Chondrocyte (in vitro differentiated cells): Measurements from ENCODE around the gene LRMDA. TPM values are rescaled to one million over a fixed set of nuclear protein-coding genes. Genes with fewer than 3 reads are reported as not detected.

Source experiments
- DNase-seq: peaks from one replicate; pipeline ENCODE4 v3.0.0; 2021; ENCODE audit warnings: mixed read lengths, low spot score
- H3K27ac Mint-ChIP-seq: one replicate; pipeline ENCODE4 v1.8.0; 2021; ENCODE audit warnings: mild to moderate bottlenecking, moderate library complexity, mixed read lengths; ENCODE audit not compliant: unreplicated experiment
- H3K27me3 Mint-ChIP-seq: 2 replicates; pipeline ENCODE4 v1.8.0; 2021; ENCODE audit warnings: low read depth, mixed read lengths
- H3K36me3 Mint-ChIP-seq: 2 replicates; pipeline ENCODE4 v1.8.0; 2021; ENCODE audit warnings: low read depth, mixed read lengths
- H3K4me1 Mint-ChIP-seq: 2 replicates; pipeline ENCODE4 v1.8.0; 2021; ENCODE audit warnings: low read depth, mild to moderate bottlenecking, mixed read lengths
- H3K4me3 Mint-ChIP-seq: one replicate; pipeline ENCODE4 v1.8.0; 2021; ENCODE audit warnings: mild to moderate bottlenecking, moderate library complexity, mixed read lengths; ENCODE audit not compliant: unreplicated experiment
- H3K9me3 Mint-ChIP-seq: 2 replicates; pipeline ENCODE4 v1.8.0; 2021; ENCODE audit warnings: low read depth, mixed read lengths
- CTCF ChIP-seq: fragments of 200-600 bp; sonication (generic); IDR thresholded peaks from 2 replicates; pipeline ENCODE4 v1.5.0; 2021; ENCODE audit warnings: antibody characterized with exemption, mild to moderate bottlenecking, moderate library complexity
- total RNA-seq: library from RNA; stranded (reverse); gene quantifications from 3 replicates; pipeline ENCODE4 v1.2.1, GENCODE V29; 2021

LRMDA gene
- total RNA-seq, 1 donor from 2014 or later = 2.8 TPM

- H3K4me3 Mint-ChIP-seq = no peak overlapping the region
Observed at GRCh38 chr10:75751232-75751631, 319.8 kb downstream of the LRMDA start.

GRCh38 chr10:75753621-75754020, 322.2 kb downstream of the LRMDA start:
- Mint-ChIP-seq H3K4me1 (peaks cover 6% of the 10 kb centered on the region), H3K36me3 (peaks cover 2% of the 10 kb centered on the region), H3K27me3 (peaks cover 14% of the 10 kb centered on the region), H3K4me3 (no peak overlapping the region), H3K9me3 (no peaks in the 10 kb centered on the region), H3K27ac (peak overlapping the region; percentile 24)
- TF ChIP-seq CTCF = no peak
- no peak for DNase-seq

More at GRCh38 chr10:75751232-75751631, 319.8 kb downstream of the LRMDA start:
- no peak for DNase-seq
- TF ChIP-seq CTCF = no peak
- Mint-ChIP-seq H3K4me1 (peaks cover 6% of the 10 kb centered on the region), H3K27ac (no peak overlapping the region), H3K9me3 (no peaks in the 10 kb centered on the region), H3K27me3 (peaks cover 8% of the 10 kb centered on the region), H3K36me3 (peaks cover 2% of the 10 kb centered on the region)

- Mint-ChIP-seq H3K36me3 (peaks cover 2% of the 10 kb centered on the region), H3K9me3 (no peaks in the 10 kb centered on the region), H3K27ac (no peak overlapping the region), H3K4me1 (peaks cover 6% of the 10 kb centered on the region), H3K27me3 (peaks cover 16% of the 10 kb centered on the region), H3K4me3 (no peak overlapping the region)
- no peak for TF ChIP-seq CTCF
- no peak for DNase-seq
Observed at GRCh38 chr10:75754096-75754831, 322.8 kb downstream of the LRMDA start.

- peaks cover 16% of the 10 kb centered on the region for H3K27me3 Mint-ChIP-seq
- no peak for TF ChIP-seq CTCF
- no peak overlapping the region for H3K27ac Mint-ChIP-seq
- H3K9me3 Mint-ChIP-seq = no peaks in the 10 kb centered on the region
- peaks cover 2% of the 10 kb centered on the region for H3K36me3 Mint-ChIP-seq
- peaks cover 6% of the 10 kb centered on the region for H3K4me1 Mint-ChIP-seq
- DNase-seq = no peak
- H3K4me3 Mint-ChIP-seq = no peak overlapping the region
Observed at GRCh38 chr10:75755528-75755927, 324.1 kb downstream of the LRMDA start.

- Mint-ChIP-seq H3K27me3 (peaks cover 8% of the 10 kb centered on the region), H3K4me3 (no peak overlapping the region), H3K4me1 (peaks cover 19% of the 10 kb centered on the region)
Observed at GRCh38 chr10:75761289-75761688, 329.9 kb downstream of the LRMDA start.

More at GRCh38 chr10:75761289-75761688, 329.9 kb downstream of the LRMDA start:
- Mint-ChIP-seq H3K9me3 (no peaks in the 10 kb centered on the region), H3K27ac (no peak overlapping the region), H3K36me3 (no peaks in the 10 kb centered on the region)
- TF ChIP-seq CTCF = no peak
- no peak for DNase-seq
